OCI-LY7 (cell line): ENCODE measurements around the gene FRMD7. TPM values are rescaled to one million over a fixed set of nuclear protein-coding genes. Genes with fewer than 3 reads are reported as not detected.

Experiments used
- BruUV-seq: library from RNA; stranded (reverse); fragments of 400-500 nt; replicated peaks from 2 replicates; lab custom pipeline; 2021; lab: Mats Ljungman, UMichigan
- CTCF ChIA-PET: fragments of 300-600 bp; sonication (Branson Sonifier 250); formaldehyde crosslinking; loops from one replicate; lab custom pipeline; 2022; ENCODE audit warnings: antibody characterized with exemption; ENCODE audit not compliant: unreplicated experiment; lab: Charles Lee
- POLR2A ChIA-PET: fragments of 300-600 bp; sonication (Branson Sonifier 250); formaldehyde crosslinking; loops from one replicate; lab custom pipeline; 2022; ENCODE audit warnings: antibody characterized with exemption; lab: Charles Lee
- DNase-seq: peaks from one replicate; pipeline ENCODE4 v3.0.0-alpha.2; 2015; ENCODE audit warnings: low spot score
- H2AFZ ChIP-seq: fragments of 200-600 bp; sonication (generic), shearing (Covaris generic); 2 replicates; pipeline ENCODE4 v1.6.1; 2014; ENCODE audit warnings: mild to moderate bottlenecking, antibody characterized with exemption, low read length, moderate library complexity
- H3K27ac ChIP-seq: fragments of 200-600 bp; sonication (generic); 2 replicates; pipeline ENCODE4 v1.5.1; 2014; ENCODE audit warnings: mixed run types, low read depth, mild to moderate bottlenecking, moderate library complexity, low read length, inconsistent platforms; ENCODE audit not compliant: poor library complexity, severe bottlenecking
- H3K36me3 ChIP-seq: fragments of 200-600 bp; sonication (generic); 2 replicates; pipeline ENCODE4 v1.6.1; 2014; ENCODE audit warnings: mild to moderate bottlenecking, antibody characterized with exemption, low read length, moderate library complexity, mixed read lengths; ENCODE audit not compliant: insufficient read depth
- H3K4me1 ChIP-seq: fragments of 200-600 bp; sonication (generic); 2 replicates; pipeline ENCODE4 v1.5.1; 2014; ENCODE audit warnings: mild to moderate bottlenecking, low read length; ENCODE audit not compliant: insufficient read depth, poor library complexity, severe bottlenecking
- H3K4me2 ChIP-seq: fragments of 200-600 bp; sonication (generic); 2 replicates; pipeline ENCODE4 v1.6.1; 2014; ENCODE audit warnings: mild to moderate bottlenecking, low read length
- H3K4me3 ChIP-seq: fragments of 200-600 bp; sonication (generic); 2 replicates; pipeline ENCODE4 v1.5.1; 2014; ENCODE audit warnings: mild to moderate bottlenecking, low read depth, low read length; ENCODE audit not compliant: poor library complexity, severe bottlenecking
- H3K79me2 ChIP-seq: fragments of 200-600 bp; sonication (generic); 2 replicates; pipeline ENCODE4 v1.6.1; 2016; ENCODE audit warnings: low read depth, mild to moderate bottlenecking, low read length, moderate library complexity, mixed read lengths; ENCODE audit not compliant: insufficient read depth
- H3K9me2 ChIP-seq: fragments of 200-600 bp; sonication (generic); 2 replicates; pipeline ENCODE4 v1.6.1; 2016; ENCODE audit warnings: mild to moderate bottlenecking, low read length, mixed read lengths; ENCODE audit not compliant: insufficient read depth
- H3K9me3 ChIP-seq: fragments of 200-600 bp; sonication (generic); 2 replicates; pipeline ENCODE4 v1.6.1; 2014; ENCODE audit warnings: mild to moderate bottlenecking, mixed run types, low read length, mixed read lengths
- H4K20me1 ChIP-seq: fragments of 200-600 bp; sonication (generic); 2 replicates; pipeline ENCODE4 v1.6.1; 2014; ENCODE audit warnings: mild to moderate bottlenecking, antibody characterized with exemption, low read length, moderate library complexity, mixed read lengths; ENCODE audit not compliant: insufficient read depth
- CTCF ChIP-seq: fragments of 200-600 bp; sonication (generic); conservative IDR thresholded peaks from 2 replicates; pipeline ENCODE4 v1.5.1; 2014; ENCODE audit warnings: mild to moderate bottlenecking, antibody characterized with exemption, low read length, moderate library complexity, mixed read lengths
- EZH2phosphoT487 ChIP-seq: fragments of 200-600 bp; sonication (generic); IDR thresholded peaks from 2 replicates; pipeline ENCODE4 v1.6.1; 2018; ENCODE audit warnings: low read depth, borderline replicate concordance, mild to moderate bottlenecking, mixed run types, antibody characterized with exemption, low read length, moderate library complexity, mixed read lengths
- intact Hi-C: fragments of 100-400 bp; cut with micrococcal nuclease; formaldehyde crosslinking; loops from one replicate; pipeline ENCODE4 v1.10.0; 2022; ENCODE audit not compliant: unreplicated experiment
- total RNA-seq, 2 experiments: library from RNA; depleted of rRNA in 1 of 2; stranded (reverse); fragments of >200 nt in 1 of 2; shearing (Covaris generic) in 1 of 2; gene quantifications; 2 replicates each; pipeline ENCODE4 v1.2.3, GENCODE V29; 2014 to 2022

Gene FRMD7
- total RNA-seq, 2 experiments from 2014 or later = not detected

GRCh38 chrX:132119283-132119682 is 8.5 kb downstream of the FRMD7 start:
- no peak overlapping the region for H2AFZ ChIP-seq
- ChIA-PET POLR2A (no interaction called here), CTCF (no interaction called here)
- TF ChIP-seq CTCF = no peak
- no peaks in the 10 kb centered on the region for H4K20me1 ChIP-seq
- intact Hi-C loops = no loop called here
- no peak for DNase-seq
- H3K79me2 ChIP-seq = no peaks in the 10 kb centered on the region
- no peaks in the 10 kb centered on the region for H3K9me3 ChIP-seq
- no peaks in the 10 kb centered on the region for H3K36me3 ChIP-seq
- H3K27ac ChIP-seq = no peak overlapping the region
- no peak overlapping the region for H3K4me3 ChIP-seq
- H3K9me2 ChIP-seq = no peaks in the 10 kb centered on the region
- no peaks in the 10 kb centered on the region for H3K4me1 ChIP-seq
- no TSS peak for BruUV-seq
- H3K4me2 ChIP-seq = no peak overlapping the region

GRCh38 chrX:132118358-132118757 is 9.5 kb downstream of the FRMD7 start:
- CTCF ChIA-PET = no interaction called here
- H3K79me2 ChIP-seq = no peaks in the 10 kb centered on the region
- no peak overlapping the region for H3K4me2 ChIP-seq
- H3K27ac ChIP-seq = no peak overlapping the region
- POLR2A ChIA-PET = no interaction called here
- H3K36me3 ChIP-seq = no peaks in the 10 kb centered on the region
- H3K4me3 ChIP-seq = no peak overlapping the region
- no peaks in the 10 kb centered on the region for H3K9me3 ChIP-seq
- H3K9me2 ChIP-seq = no peaks in the 10 kb centered on the region
- no TSS peak for BruUV-seq
- intact Hi-C loops = no loop called here
- H2AFZ ChIP-seq = no peak overlapping the region
- H3K4me1 ChIP-seq = no peaks in the 10 kb centered on the region
- no peak for DNase-seq
- TF ChIP-seq CTCF (no peak), EZH2phosphoT487 (no peak)
- no peaks in the 10 kb centered on the region for H4K20me1 ChIP-seq

GRCh38 chrX:132115792-132116191 is 12.0 kb downstream of the FRMD7 start:
- TF ChIP-seq EZH2phosphoT487 (no peak), CTCF (no peak)
- Histone ChIP-seq H3K9me3 (no peaks in the 10 kb centered on the region), H3K4me2 (no peak overlapping the region), H3K9me2 (no peaks in the 10 kb centered on the region), H3K27ac (no peak overlapping the region), H4K20me1 (no peaks in the 10 kb centered on the region), H2AFZ (no peak overlapping the region), H3K79me2 (no peaks in the 10 kb centered on the region), H3K4me1 (no peaks in the 10 kb centered on the region), H3K36me3 (no peaks in the 10 kb centered on the region), H3K4me3 (no peak overlapping the region)
- BruUV-seq = no TSS peak
- intact Hi-C loops = no loop called here
- CTCF ChIA-PET = no interaction called here
- DNase-seq = no peak
- POLR2A ChIA-PET = no interaction called here
